Measurements from ENCODE around the gene MYO9B.
"Not testable (repeated sequence)": the region's sequence is repeated elsewhere in the genome, so short reads cannot be mapped to it uniquely, and the experiment has no call there.

The MYO9B gene

DNA sequence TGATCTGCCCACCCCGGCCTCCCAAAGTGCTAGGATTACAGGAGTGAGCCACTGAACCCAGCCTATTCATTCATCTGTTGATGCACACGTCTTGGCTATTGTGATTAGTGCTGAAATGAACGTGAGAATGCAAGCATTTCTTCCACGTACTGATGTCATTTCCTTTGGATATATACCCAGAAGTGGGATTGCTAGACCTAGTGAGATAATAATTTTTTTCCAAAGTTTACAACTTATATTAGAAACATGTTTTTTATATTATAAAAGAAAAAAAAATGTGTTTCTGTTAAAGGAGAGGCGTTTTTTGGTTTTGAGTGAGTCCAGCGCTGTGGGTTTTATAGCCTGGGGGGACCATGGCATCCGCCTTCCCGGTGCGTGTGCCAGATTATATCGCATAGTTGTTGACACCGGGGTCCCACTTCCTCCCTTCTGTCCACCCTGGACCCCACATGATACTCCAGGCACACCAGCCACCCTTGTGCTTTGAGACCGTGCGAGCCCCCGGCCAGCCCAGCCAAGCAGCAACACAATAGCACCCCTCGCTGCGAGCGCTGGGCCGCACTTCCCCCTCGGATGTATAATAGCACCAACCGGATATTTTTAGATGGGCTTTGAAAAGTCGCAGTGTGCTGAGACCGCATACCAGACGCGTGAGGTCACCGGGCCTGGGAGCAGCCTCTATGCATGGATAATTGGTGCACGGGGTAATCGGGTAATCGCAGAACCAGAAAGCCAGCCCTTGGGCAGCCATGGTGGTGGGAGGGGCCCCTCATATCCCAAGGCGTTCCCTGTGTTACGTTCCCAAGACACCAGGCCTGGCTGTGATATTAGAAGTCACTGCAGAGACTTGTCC, 59.6 kb downstream of the MYO9B start:
- intact Hi-C loops (cut with DNase I), result no loop called here
- peak; percentile 45 to 94 (median 63) for DNase-seq

DNA sequence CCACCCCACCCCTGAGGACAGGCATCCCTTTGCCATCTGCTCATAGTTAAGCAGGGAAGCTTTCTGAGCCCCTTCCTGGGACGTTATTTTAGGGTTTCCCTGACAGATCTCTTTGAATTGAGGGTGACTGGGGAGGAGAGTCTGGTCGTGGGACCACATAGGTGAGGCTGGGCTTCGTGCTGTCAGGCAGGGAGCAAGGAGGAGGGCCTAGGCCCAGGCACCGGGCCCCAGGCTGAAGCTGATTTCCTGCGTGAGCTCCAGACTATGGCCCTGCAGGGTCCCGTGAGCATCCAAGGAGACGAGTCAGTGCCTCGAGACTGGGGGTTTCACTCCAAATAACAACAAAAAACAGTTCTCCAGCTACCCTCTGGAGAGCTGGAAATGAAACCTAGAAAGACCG, 60.4 kb downstream of the MYO9B start:
- peak in 1 of 10 donors; percentile 50 for DNase-seq
- intact Hi-C loops (cut with DNase I), result no loop called here

- intact Hi-C loops (cut with DNase I), result no loop called here
- DNase-seq, result peak in 1 of 10 donors; percentile 41
Observed at GRCh38 chr19:17136617-17137016, 61.0 kb downstream of the MYO9B start.

DNA sequence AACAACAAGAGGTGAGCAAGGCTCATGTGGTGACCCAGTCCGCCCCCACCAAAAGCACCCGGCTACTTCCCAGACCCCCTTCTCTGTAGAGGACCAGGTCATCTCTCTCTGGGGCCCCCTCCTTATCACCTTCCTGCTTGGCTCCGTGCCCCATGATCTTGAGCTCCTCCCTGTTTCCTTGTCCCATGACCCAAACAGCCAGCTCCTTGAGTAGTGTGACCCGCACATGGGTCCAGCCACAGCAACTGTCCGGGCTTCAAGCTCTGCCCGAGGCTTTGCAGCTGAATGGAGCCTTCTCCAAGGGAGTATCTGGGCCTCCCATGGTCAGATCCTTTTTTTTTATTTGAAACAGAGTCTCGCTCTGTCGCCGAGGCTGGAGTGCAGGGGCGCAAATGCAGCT, 61.8 kb downstream of the MYO9B start:
- no peak for DNase-seq

DNA sequence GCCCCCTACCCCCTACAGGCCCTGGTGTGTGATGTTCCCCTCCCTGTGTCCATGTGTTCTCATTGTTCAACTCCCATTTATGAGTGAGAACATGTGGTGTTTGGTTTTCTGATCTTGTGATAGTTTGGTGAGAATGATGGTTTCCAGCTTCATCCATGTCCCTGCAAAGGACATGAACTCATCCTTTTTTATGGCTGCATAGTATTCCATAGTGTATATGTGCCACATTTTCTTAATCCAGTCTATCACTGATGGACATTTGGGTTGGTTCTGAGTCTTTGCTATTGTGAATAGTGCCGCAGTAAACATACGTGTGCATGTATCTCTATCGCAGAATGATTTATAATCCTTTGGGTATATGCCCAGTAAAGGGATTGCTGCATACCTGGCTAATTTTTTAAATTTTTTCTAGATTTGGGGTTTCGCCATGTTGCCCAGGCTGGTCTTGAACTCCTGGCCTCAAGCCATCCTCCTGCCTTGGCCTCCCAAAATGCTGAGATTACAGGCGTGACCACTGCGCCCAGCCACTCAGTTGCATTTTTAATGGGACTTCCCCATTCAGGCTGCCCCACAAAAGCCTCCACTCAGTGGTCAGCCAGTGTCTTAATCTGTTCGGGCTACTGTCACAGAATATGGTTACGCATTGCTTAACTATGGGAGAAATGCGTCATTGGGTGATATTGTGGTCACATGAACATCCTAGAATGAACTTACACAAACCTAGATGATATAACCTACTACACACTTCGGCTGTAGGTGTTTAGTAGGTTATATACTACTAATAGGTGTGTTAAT, 62.7 kb downstream of the MYO9B start:
- intact Hi-C loops (cut with DNase I), result not testable (repeated sequence)

More for the DNA sequence above, 61.8 kb downstream of the MYO9B start:
- intact Hi-C loops (cut with DNase I), result no loop called here

DNA sequence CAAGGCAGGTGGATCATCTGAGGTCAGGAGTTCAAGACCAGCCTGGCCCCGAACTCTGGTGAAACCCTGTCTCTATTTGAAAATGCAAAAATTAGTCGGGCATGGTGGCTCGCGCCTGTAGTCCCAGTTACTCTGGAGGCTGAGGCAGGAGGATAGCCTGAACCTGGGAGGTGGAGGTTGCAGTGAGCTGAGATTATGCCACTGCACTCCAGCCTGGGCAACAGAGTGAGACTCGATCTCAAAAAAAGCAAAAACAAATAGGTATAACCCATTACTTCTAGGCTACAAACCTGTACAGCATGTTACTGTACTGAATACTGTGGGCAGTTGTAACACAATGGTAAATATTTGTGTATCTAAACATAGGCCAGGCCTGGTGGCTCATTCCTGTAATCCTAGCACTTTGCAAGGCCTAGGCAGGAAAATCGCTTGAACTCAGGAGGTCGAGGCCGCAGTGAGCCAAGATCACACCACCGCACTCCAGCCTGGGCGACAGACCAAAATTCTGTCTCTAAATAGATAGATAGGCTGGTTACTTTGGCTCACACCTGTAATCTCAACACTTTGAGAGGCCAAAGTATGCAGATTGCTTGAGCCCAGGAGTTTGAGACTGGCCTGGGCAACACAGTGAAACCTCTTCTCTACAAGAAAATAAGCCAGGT, 63.5 kb downstream of the MYO9B start:
- intact Hi-C loops (cut with DNase I), result no loop called here
- DNase-seq, result peak in 1 of 10 donors; percentile 20

More for the DNA sequence above, 62.7 kb downstream of the MYO9B start:
- DNase-seq, result peak in 1 of 10 donors; percentile 35

DNA sequence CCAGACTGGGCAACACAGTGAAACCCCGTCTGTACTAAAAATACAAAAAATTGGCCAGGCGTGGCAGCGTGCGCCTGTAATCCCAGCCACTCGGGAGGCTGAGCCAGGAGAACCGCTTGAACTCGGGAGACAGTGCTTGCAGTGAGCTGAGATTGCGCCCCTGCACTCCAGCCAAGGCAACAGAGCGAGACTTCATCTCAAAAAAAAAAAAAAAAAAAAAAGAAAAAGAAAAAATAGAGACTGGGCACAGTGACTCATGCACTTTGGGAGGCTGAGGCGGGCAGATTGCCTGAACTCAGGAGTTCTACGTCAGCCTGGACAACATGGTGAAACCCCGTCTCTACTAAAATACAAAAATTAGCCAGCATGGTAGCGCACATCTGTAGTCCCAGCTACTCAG, 69.2 kb downstream of the MYO9B start:
- DNase-seq, result peak in 3 of 10 donors; percentile 18 to 79 (median 46)
- intact Hi-C loops (cut with DNase I), result not testable (repeated sequence)

- intact Hi-C loops (cut with DNase I), result no loop called here
- DNase-seq, result peak in 1 of 10 donors; percentile 27
Observed at GRCh38 chr19:17145546-17146497, 70.2 kb downstream of the MYO9B start.

DNA sequence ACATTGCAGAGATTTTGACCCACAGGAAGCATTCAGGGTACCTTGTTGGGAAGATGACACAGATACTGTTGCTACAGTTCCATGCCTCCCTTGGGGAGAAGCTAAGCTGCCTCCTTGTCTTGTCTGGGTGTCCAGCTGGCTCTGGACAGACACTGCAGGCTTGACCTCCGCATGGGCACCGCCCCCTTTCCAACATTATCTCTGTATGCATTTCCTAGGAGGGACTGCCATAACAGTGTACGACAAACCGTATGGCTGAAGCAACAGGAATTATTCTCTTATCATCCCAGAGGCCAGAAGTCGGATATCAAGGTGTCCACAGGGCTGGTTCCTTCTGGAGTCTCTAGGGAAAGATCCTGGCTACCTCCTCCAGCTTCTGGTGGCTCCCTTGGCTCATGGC, 72.6 kb downstream of the MYO9B start:
- intact Hi-C loops (cut with DNase I), result no loop called here
- no peak for DNase-seq

DNA sequence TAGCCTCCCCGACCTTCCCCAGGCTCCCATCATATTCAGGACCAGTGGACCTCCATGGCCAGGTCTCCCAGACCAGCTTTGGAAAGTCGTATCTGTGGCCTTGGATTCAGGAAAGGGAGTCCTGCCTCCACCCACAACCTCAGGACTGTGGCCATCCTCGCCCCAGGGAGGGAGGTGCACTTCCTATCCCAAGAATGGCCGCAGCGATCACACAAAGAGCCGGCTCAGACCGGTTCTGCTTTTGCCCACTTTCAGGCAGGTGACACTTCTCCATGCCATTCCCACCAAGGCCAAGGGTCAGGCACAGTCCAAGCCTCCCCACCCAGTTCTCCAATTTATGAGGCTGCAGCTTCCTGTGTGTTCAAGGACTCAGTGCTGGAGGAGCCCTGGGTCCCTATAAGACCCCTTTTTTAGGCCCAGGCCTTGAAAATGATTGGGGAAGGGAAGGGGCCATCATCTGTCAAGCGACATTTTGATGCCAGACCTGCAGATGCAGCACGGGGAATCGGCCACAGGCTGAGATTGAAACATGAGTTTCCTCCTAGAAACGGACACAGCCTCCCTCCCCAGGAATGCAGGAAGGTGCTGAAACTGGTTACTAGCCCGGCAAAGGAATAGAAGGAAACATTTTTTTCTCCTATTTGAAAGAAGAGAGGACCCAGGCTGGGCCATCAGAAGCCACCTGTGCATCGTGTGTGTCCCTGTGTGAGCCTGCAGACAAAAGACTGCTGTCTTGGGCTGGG, 74.0 kb downstream of the MYO9B start:
- DNase-seq, result peak in 2 of 10 donors; percentile 35 to 39
- intact Hi-C loops (cut with DNase I), result no loop called here

GRCh38 chr19:17153996-17154395, 78.4 kb downstream of the MYO9B start:
- intact Hi-C loops (cut with DNase I), result no loop called here
- DNase-seq, result peak in 2 of 10 donors; percentile 36 to 62

DNA sequence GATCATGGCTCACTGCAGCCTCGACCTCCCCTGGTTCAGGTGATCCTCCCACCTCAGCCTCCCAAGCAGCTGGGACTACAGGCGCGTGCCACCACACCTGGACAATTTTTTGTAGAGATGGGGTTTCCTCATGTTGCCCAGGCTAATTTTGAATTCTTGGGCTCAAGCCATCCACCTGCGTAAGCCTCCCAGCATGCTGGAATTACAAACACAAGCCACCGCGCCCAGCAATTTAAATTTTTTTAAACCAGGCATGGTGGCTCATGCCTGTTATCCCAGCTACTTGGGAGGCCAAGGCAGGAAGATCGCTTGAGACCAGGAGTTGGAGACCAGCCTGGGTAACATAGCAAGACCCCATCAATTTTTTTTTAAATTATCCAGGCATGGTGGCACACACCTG, 79.7 kb downstream of the MYO9B start:
- no peak for DNase-seq
- intact Hi-C loops (cut with DNase I), result no loop called here

- no peak for DNase-seq
- intact Hi-C loops (cut with DNase I), result no loop called here
Observed at GRCh38 chr19:17156296-17156946, 80.8 kb downstream of the MYO9B start.

- intact Hi-C loops (cut with DNase I), result no loop called here
- peak in 1 of 10 donors; percentile 63 for DNase-seq
Observed at GRCh38 chr19:17156947-17157302, 81.3 kb downstream of the MYO9B start.

DNA sequence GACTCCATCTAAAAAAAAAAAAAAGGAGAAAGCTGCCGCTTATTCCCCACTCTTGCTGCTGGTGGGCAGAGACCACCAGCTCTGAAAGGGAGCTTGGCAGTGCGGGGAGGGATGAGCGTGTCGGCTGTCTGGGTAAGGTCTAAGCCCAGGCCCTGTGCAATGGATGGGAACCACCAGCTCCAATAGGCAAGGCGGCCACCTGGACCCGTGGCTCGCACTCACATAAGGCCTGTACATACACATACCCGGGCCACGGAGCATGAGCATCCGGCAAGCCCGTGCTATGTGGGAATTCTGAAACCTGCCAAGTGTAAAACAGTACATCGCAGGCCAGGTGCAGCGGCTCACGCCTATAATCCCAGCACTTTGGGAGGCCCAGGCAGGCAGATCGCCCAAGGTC, 83.0 kb downstream of the MYO9B start:
- DNase-seq, result peak in 1 of 10 donors; percentile 53
- intact Hi-C loops (cut with DNase I), result no loop called here

GRCh38 chr19:17159466-17160393, 84.2 kb downstream of the MYO9B start:
- intact Hi-C loops (cut with DNase I), result no loop called here

DNA sequence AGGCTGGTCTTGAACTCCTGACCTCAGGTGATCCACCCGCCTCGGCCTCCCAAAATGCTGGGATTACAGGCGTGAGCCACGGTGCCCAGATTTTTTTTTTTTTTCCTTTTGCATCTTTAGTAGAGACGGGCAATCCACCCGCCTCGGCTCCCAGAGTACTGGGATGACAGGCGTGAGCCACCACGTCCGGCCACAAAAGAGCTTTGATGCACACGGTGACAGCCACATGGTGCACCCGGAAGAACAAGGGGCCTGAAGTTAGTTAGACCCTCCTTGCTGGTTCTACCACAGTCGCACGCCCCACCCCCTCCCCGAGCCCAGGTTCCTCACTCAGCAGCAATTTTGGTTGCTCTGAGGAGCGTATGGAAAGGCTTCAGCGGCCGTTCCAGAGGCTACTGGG, 85.3 kb downstream of the MYO9B start:
- intact Hi-C loops (cut with DNase I), result no loop called here
- DNase-seq, result peak in 1 of 10 donors; percentile 64

More at GRCh38 chr19:17159466-17160393, 84.2 kb downstream of the MYO9B start:
- DNase-seq, result peak in 2 of 10 donors; percentile 27 to 31

All from posterior cingulate gyrus (tissue), 11 donors.